ENCODE data around the gene ARID5B.
"Not testable (repeated sequence)": the region's sequence is repeated elsewhere in the genome, so short reads cannot be mapped to it uniquely, and the experiment has no call there.

ARID5B gene

DNA sequence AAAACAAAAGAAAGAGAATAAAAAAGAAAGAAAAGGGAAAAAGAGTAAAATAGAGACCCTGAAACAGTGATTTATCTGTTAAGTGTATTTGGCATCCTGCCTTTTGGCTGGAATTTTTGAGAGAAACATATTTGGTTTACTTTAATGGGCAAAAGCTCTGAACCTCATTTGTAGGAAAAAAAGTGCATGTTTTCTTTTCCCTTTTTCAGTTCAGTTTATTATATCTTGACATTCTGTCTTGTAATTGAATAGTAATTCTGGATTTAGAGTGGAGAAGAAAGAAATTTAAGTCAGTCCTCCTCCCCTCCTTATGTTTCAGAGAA, 69.5 kb downstream of the ARID5B start:
- peak; percentile 33 to 59 for DNase-seq (ENCODE audit: low read depth in 2 of 2)
- TF ChIP-seq CTCF (IDR thresholded peaks at IDR 0.05; ENCODE audit: low read depth, low read length): no peak
- H3K4me3 ChIP-seq (replicated peaks in 1 of 2; ENCODE audit: low read depth in 2 of 2, low read length in 2 of 2): no peak overlapping the region

- TF ChIP-seq CTCF (IDR thresholded peaks at IDR 0.05; ENCODE audit: low read depth, low read length): no peak
- no peak overlapping the region for H3K4me3 ChIP-seq (replicated peaks in 1 of 2; ENCODE audit: low read depth in 2 of 2, low read length in 2 of 2)
- DNase-seq (ENCODE audit: low read depth in 2 of 2): peak; percentile 49 to 63
These were observed 71.7 kb downstream of the ARID5B start for GRCh38 chr10:61973169-61973568.

GRCh38 chr10:61973906-61974305, 72.4 kb downstream of the ARID5B start:
- TF ChIP-seq CTCF (IDR thresholded peaks at IDR 0.05; ENCODE audit: low read depth, low read length): no peak
- H3K4me3 ChIP-seq (replicated peaks in 1 of 2; ENCODE audit: low read depth in 2 of 2, low read length in 2 of 2): no peak overlapping the region
- peak; percentile 48 to 57 for DNase-seq (ENCODE audit: low read depth in 2 of 2)

DNA sequence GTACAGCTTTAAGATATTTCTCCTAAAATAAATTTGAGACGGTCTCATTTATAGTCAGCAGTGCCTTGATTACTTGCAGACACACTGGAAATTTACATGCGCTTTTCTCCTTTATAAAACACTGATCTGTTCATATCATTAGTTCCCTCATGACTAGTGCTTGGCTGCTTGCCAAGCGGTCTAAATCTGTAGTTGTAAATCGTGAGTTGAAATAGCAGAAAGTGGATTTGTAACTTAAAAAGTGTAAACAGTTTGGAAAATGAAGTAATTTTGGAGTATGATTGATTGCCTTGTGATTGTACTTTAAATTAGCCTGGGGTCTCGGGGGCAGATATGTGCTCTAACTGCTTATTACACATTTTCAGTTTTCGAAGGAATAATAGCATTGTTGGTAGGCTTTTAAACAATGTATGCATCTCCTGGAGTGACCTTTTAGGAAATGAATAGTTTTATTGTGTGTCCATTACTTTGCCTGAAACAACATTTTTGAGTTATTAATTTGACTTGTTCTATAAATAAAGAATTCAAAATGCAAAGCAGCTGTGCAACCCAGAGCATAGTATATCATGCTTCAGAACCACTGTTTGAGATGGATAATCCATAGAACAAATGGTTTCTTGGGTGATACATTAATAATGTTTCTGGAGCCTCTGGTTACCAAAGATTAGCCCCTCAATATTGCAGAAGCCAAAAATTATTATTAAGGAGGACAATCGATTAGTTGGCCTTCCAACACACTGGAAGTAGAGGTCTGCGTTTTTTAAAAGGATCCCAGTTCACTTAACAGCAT, 73.3 kb downstream of the ARID5B start:
- H3K4me3 ChIP-seq (replicated peaks in 1 of 2; ENCODE audit: low read depth in 2 of 2, low read length in 2 of 2): no peak overlapping the region
- TF ChIP-seq CTCF (IDR thresholded peaks at IDR 0.05; ENCODE audit: low read depth, low read length): no peak
- DNase-seq (ENCODE audit: low read depth in 2 of 2): peak; percentile 74 to 80

GRCh38 chr10:61975391-61975932, 74.0 kb downstream of the ARID5B start:
- DNase-seq (ENCODE audit: low read depth in 2 of 2): peak; percentile 73 to 86
- no peak overlapping the region for H3K4me3 ChIP-seq (replicated peaks in 1 of 2; ENCODE audit: low read depth in 2 of 2, low read length in 2 of 2)

GRCh38 chr10:61976951-61977721, 75.6 kb downstream of the ARID5B start:
- H3K4me3 ChIP-seq (replicated peaks in 1 of 2; ENCODE audit: low read depth in 2 of 2, low read length in 2 of 2); DNase-seq (ENCODE audit: low read depth in 2 of 2): not testable (repeated sequence)

More at GRCh38 chr10:61975391-61975932, 74.0 kb downstream of the ARID5B start:
- no peak for TF ChIP-seq CTCF (IDR thresholded peaks at IDR 0.05; ENCODE audit: low read depth, low read length)

DNA sequence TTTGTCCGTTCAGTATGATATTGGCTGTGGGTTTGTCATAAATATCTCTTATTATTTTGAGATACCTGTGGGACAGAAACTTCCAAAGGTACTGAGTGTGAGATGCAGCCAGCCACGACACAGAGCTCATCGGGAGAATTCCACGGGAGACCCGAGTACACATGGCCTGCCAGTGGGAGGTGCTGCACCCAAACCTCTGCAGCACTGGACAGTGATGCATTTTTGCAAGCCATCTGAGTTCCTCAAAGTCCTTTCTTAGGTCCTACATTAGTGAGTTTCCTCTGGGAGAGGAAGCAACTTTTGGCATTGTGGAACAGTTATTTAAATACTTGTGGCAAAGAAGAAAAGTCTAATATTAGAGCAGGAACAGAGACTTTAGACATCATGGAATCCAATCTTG, 77.5 kb downstream of the ARID5B start:
- TF ChIP-seq CTCF (IDR thresholded peaks at IDR 0.05; ENCODE audit: low read depth, low read length): peak; percentile 12
- DNase-seq (ENCODE audit: low read depth in 2 of 2): peak in 1 of 2 donors; percentile 21

More for the DNA sequence above, 77.5 kb downstream of the ARID5B start:
- H3K4me3 ChIP-seq (replicated peaks in 1 of 2; ENCODE audit: low read depth in 2 of 2, low read length in 2 of 2): no peak overlapping the region
